ENCODE results near the gene ATP2B3.

ATP2B3 gene

GRCh38 chrX:153592091-153592833 lies 74.8 kb downstream of the ATP2B3 start:
- H3K4me3 ChIP-seq (ENCODE audit: low read depth, low read length), result no peak overlapping the region
- no peak for TF ChIP-seq CTCF (IDR thresholded peaks at IDR 0.05; ENCODE audit: control insufficient read depth, extremely low read depth, insufficient read depth)
- no peak for DNase-seq (ENCODE audit: low read depth)

- TF ChIP-seq CTCF (IDR thresholded peaks at IDR 0.05; ENCODE audit: control insufficient read depth, extremely low read depth, insufficient read depth), result no peak
- no peak overlapping the region for H3K4me3 ChIP-seq (ENCODE audit: low read depth, low read length)
- DNase-seq (ENCODE audit: low read depth), result no peak
Measured at GRCh38 chrX:153592966-153593688, 75.7 kb downstream of the ATP2B3 start.

DNA sequence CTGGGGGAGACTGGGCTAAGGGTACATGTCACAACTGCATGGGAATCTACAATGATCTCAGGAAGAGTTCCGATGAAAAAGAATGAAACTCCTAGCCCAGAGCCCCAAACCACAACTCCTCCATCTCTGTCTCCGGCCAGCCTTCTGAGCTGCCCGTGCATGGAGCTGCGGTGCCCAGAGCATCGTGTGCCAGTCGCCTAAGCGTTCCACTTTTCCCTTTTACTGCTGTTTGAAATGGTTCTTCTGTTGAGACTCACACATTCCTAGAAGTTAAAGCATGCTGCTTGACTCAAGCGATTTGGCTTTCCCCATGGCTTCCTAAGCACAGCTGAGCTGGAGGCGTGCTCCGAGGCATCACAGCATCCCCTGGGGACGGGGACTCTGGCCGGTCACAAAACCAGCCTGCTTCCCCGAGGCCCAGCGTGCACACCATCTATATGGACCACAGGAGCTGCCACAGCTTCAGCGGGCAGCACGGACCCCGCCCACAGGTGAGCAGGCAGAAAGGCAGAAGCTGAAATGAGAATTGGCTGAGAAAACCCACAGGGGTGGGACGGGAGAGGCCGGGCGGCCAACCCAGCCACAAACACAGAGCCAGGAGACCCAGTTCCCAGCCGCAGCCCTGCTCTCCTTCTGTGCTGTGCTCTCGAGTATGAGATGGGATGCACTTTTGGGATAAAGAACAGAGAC lies 76.5 kb downstream of the ATP2B3 start:
- H3K4me3 ChIP-seq (ENCODE audit: low read depth, low read length), result no peak overlapping the region
- no peak for TF ChIP-seq CTCF (IDR thresholded peaks at IDR 0.05; ENCODE audit: control insufficient read depth, extremely low read depth, insufficient read depth)
- no peak for DNase-seq (ENCODE audit: low read depth)

DNA sequence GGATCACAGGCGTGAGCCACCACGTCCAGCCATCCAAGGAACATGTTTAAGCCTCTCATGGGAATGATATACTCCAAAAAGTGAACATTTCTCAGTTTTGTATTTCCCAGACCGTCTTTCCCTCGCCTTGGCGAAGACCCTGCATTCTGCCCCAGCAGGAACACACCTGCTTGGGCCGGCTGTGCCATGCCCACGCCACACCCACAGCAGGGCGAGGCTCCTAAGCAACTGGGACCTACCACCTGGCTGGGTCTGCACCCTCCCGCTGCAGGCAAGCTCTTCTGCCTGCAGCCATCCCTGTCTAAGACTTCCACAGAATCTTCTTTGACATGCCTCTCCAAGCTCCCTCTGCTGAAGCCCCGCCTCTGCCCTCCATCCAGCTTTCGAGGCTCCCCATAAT lies 77.9 kb downstream of the ATP2B3 start:
- no peak overlapping the region for H3K4me3 ChIP-seq (ENCODE audit: low read depth, low read length)
- no peak for DNase-seq (ENCODE audit: low read depth)
- no peak for TF ChIP-seq CTCF (IDR thresholded peaks at IDR 0.05; ENCODE audit: control insufficient read depth, extremely low read depth, insufficient read depth)

DNA sequence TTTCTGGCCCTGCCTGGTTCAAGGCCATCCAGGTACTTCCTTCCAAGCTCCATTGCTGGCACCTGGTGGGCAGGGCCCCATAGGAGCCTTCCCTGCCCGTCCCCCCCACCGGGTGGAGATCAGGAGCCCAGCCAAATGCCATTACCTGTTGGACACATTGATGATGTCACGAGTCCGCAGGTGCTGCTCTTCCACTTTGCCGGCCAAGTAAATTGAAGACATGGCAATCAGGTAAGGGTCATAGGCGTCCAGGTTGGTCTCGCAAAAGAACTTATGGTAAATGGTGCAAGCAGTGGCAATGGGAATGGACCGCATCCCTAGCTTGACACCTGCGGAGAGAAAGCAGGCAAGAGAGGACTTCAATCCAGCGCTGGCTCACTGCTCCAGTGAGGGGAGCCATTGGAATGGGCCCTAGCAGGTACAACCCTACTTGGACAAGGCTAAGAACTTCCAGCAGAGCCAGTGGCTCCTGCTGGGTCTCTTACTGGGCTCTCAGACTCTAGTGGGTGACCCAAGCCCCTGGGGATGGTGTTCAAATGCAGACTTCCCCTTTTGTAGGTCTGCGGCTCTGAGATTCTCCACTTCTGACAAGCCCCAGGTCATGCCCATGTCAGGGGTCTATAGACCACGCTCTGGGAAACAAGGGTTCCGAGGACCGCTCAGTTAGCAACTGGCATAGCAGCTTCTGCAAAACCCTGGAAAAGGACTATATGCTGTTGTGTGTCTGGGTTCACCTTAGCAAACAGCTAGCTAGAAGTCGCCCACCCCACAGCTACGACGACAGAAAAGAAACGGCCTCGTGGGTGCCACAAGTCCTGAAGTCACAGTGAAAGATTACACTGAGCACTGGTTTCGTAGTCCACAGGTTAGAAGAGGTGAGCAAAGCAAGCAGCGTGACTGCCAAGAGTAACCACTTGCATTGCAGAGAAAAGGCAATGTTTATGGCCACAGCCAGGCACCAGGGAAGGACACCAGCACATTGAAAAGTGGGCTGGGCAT lies 78.7 kb downstream of the ATP2B3 start:
- no peak for TF ChIP-seq CTCF (IDR thresholded peaks at IDR 0.05; ENCODE audit: control insufficient read depth, extremely low read depth, insufficient read depth)
- DNase-seq (ENCODE audit: low read depth), result no peak
- no peak overlapping the region for H3K4me3 ChIP-seq (ENCODE audit: low read depth, low read length)
